Astrocyte (in vitro differentiated cells and primary cell): ENCODE measurements around the gene CD59. TPM values are rescaled to one million over a fixed set of nuclear protein-coding genes. Genes with fewer than 3 reads are reported as not detected.

Experiments used
- DNase-seq: peaks from one replicate; pipeline ENCODE4 v3.0.0-alpha.2; 2010; ENCODE audit warnings: low read depth
- FAIRE-seq: peaks from 2 replicates; lab custom pipeline; 2011; peaks lifted over from hg19 to GRCh38; lab: Jason Lieb, UNC
- H2AFZ ChIP-seq: 2 replicates; pipeline ENCODE4 v1.6.0; 2012; ENCODE audit warnings: low read depth, low read length, inconsistent platforms
- H3K27ac ChIP-seq: 2 replicates; pipeline ENCODE4 v1.5.1; 2011; ENCODE audit warnings: low read depth, low read length, inconsistent platforms
- H3K27me3 ChIP-seq: 2 replicates; pipeline ENCODE4 v1.6.0; 2011; ENCODE audit warnings: low read length, inconsistent platforms; ENCODE audit not compliant: insufficient read depth
- H3K36me3 ChIP-seq: 2 replicates; pipeline ENCODE4 v1.5.1; 2011; ENCODE audit warnings: low read length, inconsistent platforms; ENCODE audit not compliant: insufficient read depth
- H3K4me1 ChIP-seq: 2 replicates; pipeline ENCODE4 v1.5.1; 2011; ENCODE audit warnings: low read length, inconsistent platforms; ENCODE audit not compliant: insufficient read depth
- H3K4me2 ChIP-seq: 2 replicates; pipeline ENCODE4 v1.6.0; 2012; ENCODE audit warnings: low read length, inconsistent platforms
- H3K4me3 ChIP-seq: 2 replicates; pipeline ENCODE4 v1.5.1; 2011; ENCODE audit warnings: low read depth, mild to moderate bottlenecking, low read length, inconsistent platforms; ENCODE audit not compliant: insufficient read depth
- H3K79me2 ChIP-seq: 2 replicates; pipeline ENCODE4 v1.6.0; 2012; ENCODE audit warnings: mild to moderate bottlenecking, low read length, inconsistent platforms; ENCODE audit not compliant: insufficient read depth
- H3K9ac ChIP-seq: 2 replicates; pipeline ENCODE4 v1.6.0; 2012; ENCODE audit warnings: mild to moderate bottlenecking, low read length, inconsistent platforms
- H3K9me3 ChIP-seq: 2 replicates; pipeline ENCODE4 v1.5.1; 2012; ENCODE audit warnings: low read depth, mild to moderate bottlenecking, low read length, inconsistent platforms; ENCODE audit not compliant: insufficient read depth
- H4K20me1 ChIP-seq: 2 replicates; pipeline ENCODE4 v1.6.0; 2012; ENCODE audit warnings: low read length, inconsistent platforms; ENCODE audit not compliant: insufficient read depth
- H3K27ac Mint-ChIP-seq: one replicate; pipeline ENCODE4 v1.8.0; 2021; ENCODE audit warnings: mild to moderate bottlenecking, mixed read lengths; ENCODE audit not compliant: unreplicated experiment
- H3K27me3 Mint-ChIP-seq: one replicate; pipeline ENCODE4 v1.8.0; 2021; ENCODE audit warnings: low read depth, mixed read lengths; ENCODE audit not compliant: unreplicated experiment
- H3K36me3 Mint-ChIP-seq: one replicate; pipeline ENCODE4 v1.8.0; 2021; ENCODE audit warnings: low read depth, mixed read lengths; ENCODE audit not compliant: unreplicated experiment
- H3K4me1 Mint-ChIP-seq: one replicate; pipeline ENCODE4 v1.8.0; 2021; ENCODE audit warnings: low read depth, mixed read lengths; ENCODE audit not compliant: unreplicated experiment
- H3K4me3 Mint-ChIP-seq: one replicate; pipeline ENCODE4 v1.8.0; 2021; ENCODE audit warnings: mild to moderate bottlenecking, moderate library complexity, mixed read lengths; ENCODE audit not compliant: unreplicated experiment
- H3K9me3 Mint-ChIP-seq: one replicate; pipeline ENCODE4 v1.8.0; 2021; ENCODE audit warnings: mild to moderate bottlenecking, mixed read lengths; ENCODE audit not compliant: unreplicated experiment
- EZH2 ChIP-seq: IDR thresholded peaks from 2 replicates; pipeline ENCODE4 v1.6.1; 2012; ENCODE audit warnings: mild to moderate bottlenecking, low read length, inconsistent platforms; ENCODE audit not compliant: insufficient read depth
- total RNA-seq: library from RNA; stranded (reverse); gene quantifications from 2 replicates; pipeline ENCODE4 v1.2.1, GENCODE V29; 2021
- TF ChIP-seq, protein P1 (sequence below): IDR thresholded peaks from 2 replicates; pipeline ENCODE4 v1.5.1; 2011; ENCODE audit warnings: low read depth, mild to moderate bottlenecking, inconsistent platforms, low read length, moderate library complexity; ENCODE audit not compliant: insufficient read depth

CD59 gene
- total RNA-seq, 1 donor from 2014 or later = 587 TPM

DNA sequence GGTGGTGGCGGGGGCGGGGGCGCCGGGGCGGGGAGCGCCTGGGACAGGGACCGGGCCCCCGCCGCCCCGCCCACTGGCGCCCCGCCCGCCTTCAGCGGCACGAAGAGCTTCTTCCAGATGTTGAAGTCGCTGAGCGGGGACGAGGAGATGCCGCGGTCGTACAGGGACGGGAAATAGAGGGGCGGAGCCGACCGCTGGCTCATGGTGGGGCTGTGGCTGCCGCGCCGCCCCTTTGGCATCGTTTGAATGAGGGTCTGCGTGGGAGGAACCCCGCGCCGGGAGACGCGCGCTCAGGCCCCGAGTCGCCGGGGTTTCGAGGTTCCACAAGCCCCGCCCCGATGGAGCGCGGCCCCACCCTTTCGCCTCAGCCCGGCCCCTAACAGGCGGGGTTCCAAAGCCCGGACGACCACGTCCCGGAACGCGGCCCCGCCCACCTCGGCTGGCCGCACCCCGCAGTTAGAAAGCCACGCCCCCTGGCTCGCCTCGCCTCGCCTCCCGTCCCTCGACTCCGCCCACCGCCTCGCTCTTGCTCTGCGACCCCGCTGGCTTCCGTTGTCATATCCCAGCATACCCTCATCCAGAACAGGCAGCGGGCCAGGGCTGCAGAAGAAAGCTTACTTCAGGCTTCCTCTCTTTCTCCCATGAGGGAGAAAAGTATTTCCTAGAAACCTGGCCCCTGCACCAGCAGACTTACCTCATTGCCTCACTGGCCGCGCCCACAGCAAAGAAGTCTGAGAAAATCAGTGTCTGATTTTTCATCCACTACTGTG, 35.5 kb downstream of the CD59 start, which contains the start of gene C11orf91:
Gene C11orf91 (minus strand): TSS at position 325 of the 770 bp plus-strand sequence. CDS start 86 bp downstream, at position 239.
- Histone ChIP-seq H3K27ac (peak within 1 kb of the TSS; percentile 91), H4K20me1 (no peaks in the 10 kb centered on the region), H3K79me2 (peaks cover 3% of the 10 kb centered on the region), H3K36me3 (peaks cover 10% of the 10 kb centered on the region), H3K4me2 (peak within 1 kb of the TSS; percentile 77), H3K4me3 (peak within 1 kb of the TSS; percentile 25), H3K9me3 (no peaks in the 10 kb centered on the region), H3K27me3 (no peaks in the 10 kb centered on the region), H3K9ac (peak within 1 kb of the TSS; percentile 80), H3K4me1 (peaks cover 58% of the 10 kb centered on the region), H2AFZ (no peak within 1 kb of the TSS)
- Mint-ChIP-seq H3K27me3 (no peaks in the 10 kb centered on the region), H3K27ac (peak within 1 kb of the TSS; percentile 95), H3K36me3 (peaks cover 3% of the 10 kb centered on the region), H3K9me3 (no peaks in the 10 kb centered on the region), H3K4me3 (peak within 1 kb of the TSS; percentile 83), H3K4me1 (peaks cover 35% of the 10 kb centered on the region)
- no peak for TF ChIP-seq EZH2
- TF ChIP-seq, protein P1, sequence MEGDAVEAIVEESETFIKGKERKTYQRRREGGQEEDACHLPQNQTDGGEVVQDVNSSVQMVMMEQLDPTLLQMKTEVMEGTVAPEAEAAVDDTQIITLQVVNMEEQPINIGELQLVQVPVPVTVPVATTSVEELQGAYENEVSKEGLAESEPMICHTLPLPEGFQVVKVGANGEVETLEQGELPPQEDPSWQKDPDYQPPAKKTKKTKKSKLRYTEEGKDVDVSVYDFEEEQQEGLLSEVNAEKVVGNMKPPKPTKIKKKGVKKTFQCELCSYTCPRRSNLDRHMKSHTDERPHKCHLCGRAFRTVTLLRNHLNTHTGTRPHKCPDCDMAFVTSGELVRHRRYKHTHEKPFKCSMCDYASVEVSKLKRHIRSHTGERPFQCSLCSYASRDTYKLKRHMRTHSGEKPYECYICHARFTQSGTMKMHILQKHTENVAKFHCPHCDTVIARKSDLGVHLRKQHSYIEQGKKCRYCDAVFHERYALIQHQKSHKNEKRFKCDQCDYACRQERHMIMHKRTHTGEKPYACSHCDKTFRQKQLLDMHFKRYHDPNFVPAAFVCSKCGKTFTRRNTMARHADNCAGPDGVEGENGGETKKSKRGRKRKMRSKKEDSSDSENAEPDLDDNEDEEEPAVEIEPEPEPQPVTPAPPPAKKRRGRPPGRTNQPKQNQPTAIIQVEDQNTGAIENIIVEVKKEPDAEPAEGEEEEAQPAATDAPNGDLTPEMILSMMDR = no peak
- FAIRE-seq (no peak), DNase-seq (peak; percentile 87)

DNA sequence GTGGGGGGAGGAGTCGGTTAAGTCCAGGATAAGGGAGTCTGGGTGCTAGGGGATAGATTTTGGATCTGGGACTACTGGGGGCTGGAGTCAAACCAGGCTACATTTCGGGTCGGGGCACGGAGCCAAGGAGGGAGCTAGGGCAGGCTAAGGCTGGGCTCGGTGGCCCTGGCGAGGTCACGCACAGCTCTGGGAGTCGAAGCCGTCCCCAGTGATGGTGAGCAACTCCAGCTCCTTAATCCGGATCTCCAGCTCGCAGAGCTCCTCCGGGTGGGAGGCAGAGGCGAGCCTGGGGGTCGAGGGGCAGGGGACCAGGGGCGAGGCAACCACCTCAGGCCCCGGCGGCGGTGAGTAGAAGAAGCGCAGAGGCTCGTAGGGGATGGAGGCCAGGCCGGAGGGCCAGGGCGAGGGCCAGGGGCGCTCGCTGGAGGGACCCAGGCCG, 36.1 kb downstream of the CD59 start:
- Histone ChIP-seq H3K36me3 (peaks cover 4% of the 10 kb centered on the region), H3K27me3 (no peaks in the 10 kb centered on the region), H3K9me3 (no peaks in the 10 kb centered on the region), H3K4me1 (peaks cover 60% of the 10 kb centered on the region), H2AFZ (no peak overlapping the region), H4K20me1 (no peaks in the 10 kb centered on the region), H3K79me2 (peaks cover under 1% of the 10 kb centered on the region), H3K9ac (peak overlapping the region; percentile 80), H3K27ac (peak overlapping the region; percentile 71), H3K4me2 (peak overlapping the region; percentile 77), H3K4me3 (no peak overlapping the region)
- no peaks in the 10 kb centered on the region for H3K27me3 Mint-ChIP-seq
- peaks cover 3% of the 10 kb centered on the region for H3K36me3 Mint-ChIP-seq
- no peak for FAIRE-seq
- no peaks in the 10 kb centered on the region for H3K9me3 Mint-ChIP-seq
- H3K4me1 Mint-ChIP-seq = peaks cover 36% of the 10 kb centered on the region
- H3K4me3 Mint-ChIP-seq = peak overlapping the region; percentile 72
- TF ChIP-seq, protein P1 = no peak
- no peak for TF ChIP-seq EZH2
- no peak for DNase-seq
- peak overlapping the region; percentile 69 for H3K27ac Mint-ChIP-seq
